Panc1 (cell line): ENCODE data around the gene ADISSP. TPM values are rescaled to one million over a fixed set of nuclear protein-coding genes. Genes with fewer than 3 reads are reported as not detected.

Source experiments
- ATAC-seq: fragments of 200-7000 bp; cut with Tn5 transposase; 2 replicates; pipeline ENCODE4 v1.9.1; 2020; ENCODE audit warnings: mild to moderate bottlenecking, moderate library complexity
- BruUV-seq: library from RNA; stranded (reverse); fragments of 400-500 nt; replicated peaks from 2 replicates; lab custom pipeline; 2021; lab: Mats Ljungman, UMichigan
- CTCF ChIA-PET: fragments of 300-600 bp; sonication (Branson Sonifier 250); formaldehyde crosslinking; loops from one replicate; lab custom pipeline; 2022; ENCODE audit warnings: antibody characterized with exemption; lab: Charles Lee
- POLR2A ChIA-PET: fragments of 300-600 bp; sonication (Branson Sonifier 250); formaldehyde crosslinking; loops from one replicate; lab custom pipeline; 2022; ENCODE audit warnings: antibody characterized with exemption; lab: Charles Lee
- DNase-seq: peaks from one replicate; pipeline ENCODE4 v3.0.0-alpha.2; 2010; ENCODE audit warnings: low read depth, low spot score
- H3K27ac ChIP-seq: 2 replicates; pipeline ENCODE4 v1.5.1; 2011; ENCODE audit warnings: mild to moderate bottlenecking, low read length, inconsistent platforms
- H3K27me3 ChIP-seq: fragments of 200-500 bp; sonication (Bioruptor generic); 2 replicates; pipeline ENCODE4 v1.6.0; 2014; ENCODE audit warnings: low read length, inconsistent platforms; ENCODE audit not compliant: control insufficient read depth, insufficient read depth
- H3K36me3 ChIP-seq: fragments of 200-500 bp; sonication (Bioruptor generic); 2 replicates; pipeline ENCODE4 v1.5.1; 2014; ENCODE audit warnings: inconsistent platforms, mild to moderate bottlenecking, low read length, moderate library complexity; ENCODE audit not compliant: control insufficient read depth, insufficient read depth
- H3K4me1 ChIP-seq: 2 replicates; pipeline ENCODE4 v1.5.1; 2011; ENCODE audit warnings: inconsistent platforms, mild to moderate bottlenecking, low read length, moderate library complexity; ENCODE audit not compliant: control insufficient read depth, insufficient read depth
- H3K4me3 ChIP-seq, 2 experiments: 2 replicates each; pipeline ENCODE4 v1.5.1; 2011 to 2012; ENCODE audit warnings: low read depth in 2 of 2, low read length in 2 of 2, mild to moderate bottlenecking in 2 of 2, inconsistent platforms in 1 of 2, moderate library complexity in 1 of 2
- H3K9me3 ChIP-seq: fragments of 200-500 bp; sonication (Bioruptor generic); 2 replicates; pipeline ENCODE4 v1.5.1; 2014; ENCODE audit warnings: low read depth, mild to moderate bottlenecking, inconsistent platforms, low read length, moderate library complexity; ENCODE audit not compliant: control insufficient read depth, insufficient read depth
- POLR2AphosphoS5 ChIP-seq: IDR thresholded peaks from 2 replicates; pipeline ENCODE4 v1.6.1; 2012; ENCODE audit warnings: mild to moderate bottlenecking, low read depth, low read length, moderate library complexity
- REST ChIP-seq, 2 experiments: IDR thresholded peaks; 2 replicates each; pipeline ENCODE4 v1.6.1; 2011 to 2012; ENCODE audit warnings: low read depth in 2 of 2, control low read depth in 1 of 2, low read length in 1 of 2, mild to moderate bottlenecking in 1 of 2, moderate library complexity in 1 of 2; ENCODE audit not compliant: insufficient read depth in 1 of 2
- SIN3A ChIP-seq: IDR thresholded peaks from 2 replicates; pipeline ENCODE4 v1.6.1; 2012; ENCODE audit warnings: low read depth, mild to moderate bottlenecking, low read length, moderate library complexity, borderline replicate concordance; ENCODE audit not compliant: insufficient read depth
- TCF7L2 ChIP-seq: IDR thresholded peaks from 2 replicates; pipeline ENCODE4 v1.6.1; 2011; ENCODE audit warnings: mild to moderate bottlenecking, low read depth, low read length, inconsistent platforms
- in situ Hi-C: cut with HindIII; loops from 2 replicates; pipeline ENCODE4 v1.10.0; 2016; ENCODE audit warnings: low sequenced_read_pairs, low pct_unique_long_range_greater_than_20kb
- intact Hi-C: fragments of 100-400 bp; cut with micrococcal nuclease; formaldehyde crosslinking; loops from one replicate; pipeline ENCODE4 v1.10.0; 2022; ENCODE audit not compliant: unreplicated experiment
- total RNA-seq: library from RNA; stranded (reverse); gene quantifications from one replicate; pipeline ENCODE4 v1.2.1, GENCODE V29; 2021; ENCODE audit not compliant: unreplicated experiment
- TF ChIP-seq, protein P1 (sequence below): fragments of 450-650 bp; IDR thresholded peaks from 2 replicates; pipeline ENCODE4 v1.5.1; 2017; ENCODE audit warnings: mild to moderate bottlenecking

ADISSP gene
- total RNA-seq, 1 experiment from 2014 or later = 100 TPM

GRCh38 chr20:3721912-3722311, 45.6 kb downstream of the ADISSP start:
- 0 out of 2 replicates have a peak, but pooled peaks cover 7% of the 10 kb centered on the region for H3K27me3 ChIP-seq
- no peaks in the 10 kb centered on the region for H3K9me3 ChIP-seq
- intact Hi-C loops (no loop called here), in situ Hi-C loops (no loop called here)
- ChIA-PET CTCF (no interaction called here), POLR2A (interaction anchor here (0.6 kb wide), 1 partner anchor 17 kb away, joined by 11 read pairs; no protein-coding TSS in a partner anchor)
- no peak for DNase-seq
- no peaks in the 10 kb centered on the region for H3K4me1 ChIP-seq
- H3K36me3 ChIP-seq = no peaks in the 10 kb centered on the region
- ATAC-seq = no peak
- TF ChIP-seq POLR2AphosphoS5 (no peak), TCF7L2 (no peak), REST (IDR thresholded peaks at IDR 0.05; ENCODE audit: insufficient read depth in 1 of 2, low read depth in 2 of 2, low read length in 1 of 2) (no peak), SIN3A (no peak)
- TF ChIP-seq, protein P1, sequence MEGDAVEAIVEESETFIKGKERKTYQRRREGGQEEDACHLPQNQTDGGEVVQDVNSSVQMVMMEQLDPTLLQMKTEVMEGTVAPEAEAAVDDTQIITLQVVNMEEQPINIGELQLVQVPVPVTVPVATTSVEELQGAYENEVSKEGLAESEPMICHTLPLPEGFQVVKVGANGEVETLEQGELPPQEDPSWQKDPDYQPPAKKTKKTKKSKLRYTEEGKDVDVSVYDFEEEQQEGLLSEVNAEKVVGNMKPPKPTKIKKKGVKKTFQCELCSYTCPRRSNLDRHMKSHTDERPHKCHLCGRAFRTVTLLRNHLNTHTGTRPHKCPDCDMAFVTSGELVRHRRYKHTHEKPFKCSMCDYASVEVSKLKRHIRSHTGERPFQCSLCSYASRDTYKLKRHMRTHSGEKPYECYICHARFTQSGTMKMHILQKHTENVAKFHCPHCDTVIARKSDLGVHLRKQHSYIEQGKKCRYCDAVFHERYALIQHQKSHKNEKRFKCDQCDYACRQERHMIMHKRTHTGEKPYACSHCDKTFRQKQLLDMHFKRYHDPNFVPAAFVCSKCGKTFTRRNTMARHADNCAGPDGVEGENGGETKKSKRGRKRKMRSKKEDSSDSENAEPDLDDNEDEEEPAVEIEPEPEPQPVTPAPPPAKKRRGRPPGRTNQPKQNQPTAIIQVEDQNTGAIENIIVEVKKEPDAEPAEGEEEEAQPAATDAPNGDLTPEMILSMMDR = no peak
- no peak overlapping the region for H3K27ac ChIP-seq
- BruUV-seq = no TSS peak
- H3K4me3 ChIP-seq = no peak overlapping the region

GRCh38 chr20:3720626-3721025, 46.9 kb downstream of the ADISSP start:
- BruUV-seq = no TSS peak
- no peak overlapping the region for H3K27ac ChIP-seq
- H3K9me3 ChIP-seq = no peaks in the 10 kb centered on the region
- TF ChIP-seq POLR2AphosphoS5 (no peak), SIN3A (no peak), TCF7L2 (no peak), REST (IDR thresholded peaks at IDR 0.05; ENCODE audit: insufficient read depth in 1 of 2, low read depth in 2 of 2, low read length in 1 of 2) (no peak)
- TF ChIP-seq, protein P1 = no peak
- intact Hi-C loops (no loop called here), in situ Hi-C loops (no loop called here)
- CTCF ChIA-PET = interaction anchor here (0.6 kb wide), 1 partner anchor 111 kb away, joined by 4 read pairs; no protein-coding TSS in a partner anchor
- ATAC-seq = no peak
- no peak overlapping the region for H3K4me3 ChIP-seq
- no peaks in the 10 kb centered on the region for H3K36me3 ChIP-seq
- no peak for DNase-seq
- no peaks in the 10 kb centered on the region for H3K4me1 ChIP-seq
- POLR2A ChIA-PET = no interaction called here
- H3K27me3 ChIP-seq = 0 out of 2 replicates have a peak, but pooled peaks cover 3% of the 10 kb centered on the region
